ENCODE results near the gene NR3C1. TPM values are rescaled to one million over a fixed set of nuclear protein-coding genes. Genes with fewer than 3 reads are reported as not detected.

NR3C1 gene
- total RNA-seq (ENCODE audit: insufficient read depth, low replicate concordance): 152 TPM

DNA sequence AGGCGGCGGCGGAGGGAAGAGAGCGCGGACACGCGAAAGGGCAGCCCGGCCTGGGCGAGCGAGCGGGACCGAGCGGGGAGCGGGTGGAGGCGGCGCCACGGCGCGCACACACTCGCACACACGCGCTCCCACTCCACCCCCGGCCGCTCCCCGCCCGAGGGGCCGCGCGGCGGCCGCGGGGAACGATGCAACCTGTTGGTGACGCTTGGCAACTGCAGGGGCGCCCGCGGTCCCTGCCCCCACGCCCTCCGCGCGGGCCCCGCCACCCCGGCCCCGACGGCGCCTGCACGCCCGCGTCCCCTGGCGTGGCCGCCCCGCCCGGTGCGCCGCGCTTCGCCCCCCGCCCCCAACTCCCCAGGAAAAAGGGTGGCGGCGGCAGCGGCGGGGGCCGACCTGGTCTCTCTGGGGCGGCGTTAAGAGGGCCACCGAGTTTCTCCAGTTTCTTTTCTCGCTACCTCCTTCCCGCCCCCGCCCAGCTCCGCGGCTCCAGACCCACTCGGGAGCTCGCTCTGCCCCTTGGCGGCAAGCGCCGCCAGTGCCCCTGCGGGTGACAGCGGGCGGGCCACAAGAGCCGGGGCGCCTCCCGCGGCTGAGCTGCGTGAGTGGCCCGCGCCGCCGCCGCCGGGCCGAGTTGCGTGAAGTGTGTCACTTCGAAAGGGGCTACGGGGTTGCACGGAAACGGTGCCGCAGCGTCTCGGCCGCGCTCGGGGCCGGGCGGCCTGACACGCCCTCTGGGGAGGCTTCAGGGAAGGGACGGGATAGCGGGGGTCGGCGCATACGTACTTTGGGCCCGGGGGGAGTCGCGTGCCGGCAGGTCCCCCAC lies at the start of gene NR3C1:
Gene NR3C1, minus strand, starts transcription at position 94 of the 823 bp plus-strand sequence. CDS start 2,847 bp downstream, outside the sequence.
- peak; percentile 93 for DNase-seq (ENCODE audit: low spot score)

DNA sequence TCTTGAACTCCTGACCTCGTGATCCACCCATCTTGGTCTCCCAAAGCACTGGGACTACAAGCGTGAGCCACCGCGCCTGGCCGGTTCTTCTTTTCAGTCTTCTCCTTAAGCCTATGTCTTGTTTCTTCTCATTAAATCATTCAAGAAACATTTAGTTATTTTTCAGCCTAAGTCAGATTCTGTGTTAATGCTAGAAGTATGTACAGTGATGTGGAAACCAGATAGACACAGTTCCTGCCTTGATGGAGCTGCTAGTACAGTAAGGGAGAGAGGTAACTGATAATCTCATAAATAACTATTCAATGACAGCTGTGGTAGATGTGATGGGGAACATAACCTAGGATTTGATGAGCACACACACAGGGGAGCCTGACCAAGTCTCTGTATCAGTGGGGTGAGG lies 46.3 kb upstream of the NR3C1 start:
- no peak for DNase-seq (ENCODE audit: low spot score)

DNA sequence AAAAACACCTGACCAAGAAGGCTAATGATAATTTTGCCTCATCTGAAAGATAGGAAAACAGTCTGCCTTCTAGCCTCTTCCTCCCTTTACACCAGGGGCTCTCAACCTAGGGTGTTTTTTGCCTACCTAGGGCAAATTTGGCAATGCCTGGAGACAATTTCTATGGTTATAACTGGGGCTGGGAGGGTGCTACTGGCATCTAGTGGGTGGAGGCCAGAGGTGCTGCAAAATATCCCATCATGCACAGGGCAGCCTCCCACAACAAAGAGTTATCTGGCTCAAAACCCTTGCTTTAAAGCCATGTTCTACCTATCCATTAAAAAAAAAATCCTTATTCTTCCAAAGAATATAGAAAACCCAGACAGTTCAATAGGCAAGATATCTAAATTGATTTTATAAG lies 45.0 kb upstream of the NR3C1 start:
- no peak for DNase-seq (ENCODE audit: low spot score)

DNA sequence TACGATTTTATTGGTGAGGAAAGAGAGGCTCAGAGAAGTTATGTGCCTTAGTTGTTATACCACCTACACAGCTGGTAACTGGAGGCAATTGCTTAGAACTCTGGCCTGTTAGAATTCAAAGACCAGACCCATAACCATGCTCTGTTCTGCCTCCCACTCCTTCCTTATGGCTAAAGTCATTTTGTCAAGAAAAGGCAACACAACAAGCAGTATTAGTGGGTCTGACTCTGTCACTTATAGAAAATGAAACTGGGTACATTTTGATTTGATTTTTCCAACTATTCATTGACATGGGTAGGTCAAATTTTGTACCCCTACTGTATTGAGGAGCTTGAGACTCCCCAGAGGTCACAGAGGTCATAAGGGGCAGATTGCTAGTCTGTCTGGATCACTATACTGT lies 44.5 kb upstream of the NR3C1 start:
- DNase-seq (ENCODE audit: low spot score): no peak

DNA sequence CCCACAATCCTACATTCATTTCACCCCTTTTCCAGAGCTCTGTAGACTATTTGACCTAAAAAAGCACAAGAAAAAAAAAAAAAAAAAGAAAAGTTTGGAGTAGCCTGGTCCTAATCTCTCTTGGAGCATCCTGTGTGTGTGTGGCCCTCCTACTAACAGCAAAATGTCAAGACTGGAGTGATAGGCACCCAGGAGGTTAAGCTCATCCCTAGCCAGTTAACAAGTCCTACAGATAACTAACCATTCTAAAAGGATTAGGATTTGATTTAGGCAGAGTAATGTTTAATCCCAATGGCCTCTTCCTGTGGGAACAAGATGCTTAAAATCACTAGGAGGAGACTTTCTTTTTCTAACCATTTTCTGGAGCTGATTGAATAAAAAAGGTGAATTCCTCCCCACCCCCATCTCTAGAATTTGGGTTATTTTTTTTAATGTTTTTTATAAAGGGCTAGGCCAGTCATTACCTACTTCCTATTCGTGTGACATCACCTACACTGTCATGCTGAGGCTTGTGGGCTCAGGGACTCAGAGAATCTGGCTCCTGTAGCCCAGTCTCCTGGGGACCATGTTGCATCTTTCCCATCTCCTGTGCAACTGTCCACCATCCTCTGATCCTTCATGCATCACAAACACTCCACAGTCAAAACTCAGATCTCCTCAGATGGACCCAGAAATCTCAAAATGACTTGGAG lies 43.2 kb upstream of the NR3C1 start:
- DNase-seq (ENCODE audit: low spot score): no peak

DNA sequence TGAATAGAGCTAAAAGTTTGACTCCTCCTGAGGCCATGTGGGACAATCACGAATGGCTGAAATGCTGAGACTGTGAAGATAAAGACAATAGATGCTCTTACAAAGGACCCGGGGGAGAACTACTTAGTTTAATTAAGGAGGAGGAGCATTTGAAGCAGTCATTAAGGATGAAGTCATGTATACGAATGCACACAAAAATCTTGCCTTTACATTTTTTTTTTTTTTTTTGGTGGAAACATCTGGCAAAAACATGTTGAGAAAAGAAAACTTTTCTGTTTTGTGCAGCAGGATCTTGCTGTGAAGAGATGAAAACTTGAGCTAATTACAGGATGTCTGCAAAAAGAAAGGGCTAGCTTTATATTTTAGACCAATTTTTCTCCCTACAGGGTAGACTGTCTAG lies 42.3 kb upstream of the NR3C1 start:
- peak; percentile 34 for DNase-seq (ENCODE audit: low spot score)

DNA sequence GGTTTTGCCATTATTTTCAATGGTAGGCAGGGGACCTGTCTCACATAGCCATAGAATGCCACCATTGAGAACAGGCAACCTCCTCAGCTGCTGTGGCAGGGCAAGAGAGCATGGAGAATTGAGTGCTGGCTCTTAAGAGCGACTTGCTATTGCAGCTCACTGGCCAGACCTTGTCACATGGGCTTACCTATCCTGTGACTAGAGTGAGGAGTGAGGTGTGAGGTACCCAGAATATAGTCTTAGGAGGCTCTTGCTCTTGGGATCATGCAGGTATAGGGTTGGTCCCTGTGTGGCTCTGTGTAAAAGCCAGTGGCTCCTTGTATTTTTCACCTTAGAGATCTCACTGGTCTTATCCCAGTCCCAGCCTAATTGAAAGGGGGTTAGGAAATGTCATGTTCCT lies 39.8 kb upstream of the NR3C1 start:
- DNase-seq (ENCODE audit: low spot score): no peak

DNA sequence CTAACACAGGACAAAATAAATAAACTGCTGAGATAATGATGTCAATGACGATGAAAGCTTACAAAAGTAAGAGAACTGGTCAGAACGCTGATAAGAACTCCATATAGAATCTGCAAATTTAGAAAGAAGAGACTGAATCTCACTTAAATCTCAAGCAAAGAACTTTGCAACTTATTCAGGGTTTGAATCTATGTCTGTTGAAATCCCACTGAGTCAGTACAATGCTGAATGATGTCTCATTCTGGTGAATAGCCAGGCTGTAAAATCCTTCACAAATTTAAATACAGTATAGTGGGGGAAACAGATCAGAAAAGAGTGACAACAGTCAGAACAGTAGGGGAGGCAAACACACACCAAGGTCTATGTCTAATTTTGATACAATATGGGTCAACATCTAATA lies 38.9 kb upstream of the NR3C1 start:
- DNase-seq (ENCODE audit: low spot score): peak; percentile 71

DNA sequence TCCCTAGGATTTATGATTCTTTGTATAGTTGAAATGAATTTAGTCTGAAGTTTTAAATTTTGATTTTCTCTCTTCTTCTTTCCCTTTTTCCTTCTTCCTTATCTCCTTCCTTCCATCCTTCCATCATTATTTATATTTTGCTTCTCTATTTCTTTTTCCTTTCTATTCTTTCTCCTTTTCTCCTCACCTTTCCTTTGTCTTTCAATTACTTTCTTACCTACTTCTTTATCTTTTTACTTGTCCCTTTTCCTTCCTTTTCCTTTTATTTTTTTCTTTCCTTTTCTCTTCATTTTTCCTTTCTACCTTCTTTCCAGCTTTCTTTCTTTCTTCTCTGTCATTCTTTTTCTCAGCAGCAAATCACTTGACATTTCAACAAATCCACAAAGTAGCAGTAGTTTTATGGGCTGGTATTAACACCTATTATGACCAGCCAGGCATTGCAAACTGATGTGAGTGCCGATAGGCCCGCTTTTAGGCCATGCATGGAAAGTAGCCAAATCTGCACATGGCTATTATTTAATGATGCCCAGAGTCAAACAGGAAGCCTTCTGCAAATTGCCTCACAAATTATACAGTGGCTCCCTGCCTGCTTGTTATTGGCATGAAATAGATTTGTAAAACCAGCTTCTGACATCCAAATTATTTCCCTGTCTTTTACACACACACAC lies 37.1 kb upstream of the NR3C1 start:
- no peak for DNase-seq (ENCODE audit: low spot score)

DNA sequence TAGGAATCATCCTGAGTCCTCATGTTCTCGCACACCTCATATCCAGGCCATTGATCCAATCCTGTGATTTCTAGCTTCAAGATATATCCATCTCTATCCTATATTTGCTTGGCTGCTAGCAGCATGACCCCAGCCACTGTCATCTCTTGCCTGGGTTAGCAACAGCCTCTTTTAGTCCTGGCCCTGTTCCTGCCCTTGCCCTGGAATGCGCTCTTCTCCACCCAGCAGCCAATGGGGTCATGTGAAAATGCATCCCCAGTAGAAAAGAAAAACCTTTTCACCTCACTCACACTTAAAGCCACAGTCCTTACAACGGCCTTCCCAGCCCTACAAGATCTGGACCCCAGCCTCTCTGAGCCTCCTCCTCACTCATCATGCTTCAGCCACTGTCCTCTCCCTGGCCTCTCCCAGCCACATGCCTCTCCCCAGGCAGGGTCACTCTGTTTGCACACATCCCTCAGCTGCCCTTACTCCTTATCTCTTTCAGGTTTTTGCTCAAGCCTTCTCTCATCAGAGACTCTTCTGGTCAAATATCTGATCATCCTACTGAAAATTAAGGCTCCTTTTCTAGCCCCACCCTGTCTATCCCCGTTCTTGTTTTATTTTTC lies 34.3 kb upstream of the NR3C1 start:
- DNase-seq (ENCODE audit: low spot score): no peak

DNA sequence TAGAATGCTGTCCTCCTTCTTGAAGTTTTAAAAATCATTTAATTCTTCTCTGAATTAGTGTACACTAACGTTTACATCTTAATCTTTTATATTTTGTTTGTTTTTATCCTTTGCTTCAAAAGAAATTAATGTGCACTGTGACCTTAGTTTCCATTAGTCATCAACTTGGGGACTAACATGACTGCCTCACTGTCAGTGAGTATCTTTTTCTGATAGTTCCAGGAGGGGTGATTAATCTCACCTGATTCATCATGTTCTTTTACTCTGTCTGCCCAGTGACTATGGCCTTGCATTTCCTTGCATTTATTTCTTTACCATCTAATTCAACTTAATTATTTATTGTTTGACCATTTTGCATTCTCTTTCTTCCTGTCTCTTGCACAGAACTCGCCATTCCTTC lies 33.4 kb upstream of the NR3C1 start:
- no peak for DNase-seq (ENCODE audit: low spot score)

DNA sequence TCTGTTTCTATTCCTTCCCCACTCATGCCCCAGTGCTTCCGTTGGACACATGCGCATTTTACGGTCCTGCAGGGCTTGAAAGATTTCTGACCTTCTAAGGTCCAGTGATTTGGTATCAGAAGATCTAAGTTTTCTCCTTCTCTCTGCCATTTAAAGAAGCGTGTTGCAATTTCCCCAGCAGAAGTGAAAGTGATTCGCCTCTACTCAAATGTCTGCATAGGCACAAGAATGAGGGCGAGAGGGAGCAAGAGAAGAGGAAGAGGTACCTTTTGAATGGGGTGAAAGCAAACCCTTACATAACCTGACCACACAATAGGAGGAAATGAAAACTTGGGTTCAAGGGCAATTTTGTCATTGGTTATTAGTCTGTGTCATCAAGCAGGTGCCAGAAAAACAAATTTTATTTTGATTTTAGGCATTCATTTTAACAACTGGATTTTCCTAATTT lies 31.7 kb upstream of the NR3C1 start:
- peak; percentile 44 for DNase-seq (ENCODE audit: low spot score)

DNA sequence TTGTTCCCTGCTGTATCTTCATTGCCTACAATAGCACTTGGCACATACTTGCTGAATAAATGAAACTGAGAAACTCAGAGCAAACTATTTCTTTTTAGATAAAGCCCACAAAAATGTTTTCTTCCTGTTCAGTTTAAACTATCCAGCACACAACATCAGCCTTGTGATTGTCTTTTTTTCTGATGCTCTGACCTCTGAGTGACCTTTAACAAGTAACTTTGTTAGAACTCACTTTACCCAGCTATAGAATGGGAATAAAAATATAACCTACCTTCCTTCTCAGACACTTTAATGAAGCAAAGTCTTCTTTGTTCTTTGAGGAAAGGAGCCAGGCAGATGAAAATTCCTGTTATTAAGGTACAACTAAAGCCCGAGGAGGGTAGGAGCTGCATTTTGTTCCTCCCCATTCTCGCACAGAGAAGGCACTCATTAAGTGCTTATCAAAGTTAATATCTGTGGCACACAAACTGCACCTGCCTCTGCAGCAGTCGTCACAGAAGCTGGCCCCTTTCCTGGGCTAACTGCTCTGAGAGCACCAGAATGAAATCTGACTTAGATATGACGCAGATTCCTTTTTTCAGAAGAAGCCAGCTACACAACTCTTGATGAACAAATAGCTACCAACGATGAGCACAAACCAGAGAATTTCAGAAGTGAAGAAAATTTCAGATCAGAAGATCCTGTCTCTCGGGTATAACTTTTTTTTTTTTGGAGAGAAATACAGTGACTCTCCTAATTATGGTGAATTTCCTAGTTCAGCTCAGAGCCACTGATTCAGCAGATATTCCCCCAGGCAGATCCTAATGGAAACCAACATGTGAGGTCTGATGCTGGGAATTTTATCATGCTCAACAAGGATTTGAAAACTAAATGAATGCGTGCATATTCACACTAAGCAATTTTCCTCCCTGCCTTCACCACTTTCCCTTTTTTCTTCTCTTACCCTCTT lies 31.0 kb upstream of the NR3C1 start:
- DNase-seq (ENCODE audit: low spot score): no peak

DNA sequence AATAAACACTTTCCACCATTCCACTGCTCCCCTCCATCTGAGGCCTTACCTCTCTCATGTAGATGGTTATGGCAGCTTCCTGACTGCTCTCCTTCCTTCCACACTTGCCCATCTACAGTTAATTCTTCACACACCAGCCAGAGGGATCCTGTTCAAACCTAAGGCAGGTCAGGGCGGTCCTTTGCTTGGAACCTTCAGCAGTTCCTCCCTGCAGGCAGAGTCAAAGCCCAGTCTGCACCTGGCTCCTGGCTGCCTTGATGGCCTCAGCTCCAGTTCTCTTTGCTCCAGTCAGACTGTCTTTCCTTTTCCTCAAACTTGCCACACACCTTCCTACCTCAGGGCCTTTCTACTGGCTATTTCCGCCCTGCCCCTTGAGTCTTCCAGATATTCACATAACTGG lies 30.2 kb upstream of the NR3C1 start:
- no peak for DNase-seq (ENCODE audit: low spot score)

DNA sequence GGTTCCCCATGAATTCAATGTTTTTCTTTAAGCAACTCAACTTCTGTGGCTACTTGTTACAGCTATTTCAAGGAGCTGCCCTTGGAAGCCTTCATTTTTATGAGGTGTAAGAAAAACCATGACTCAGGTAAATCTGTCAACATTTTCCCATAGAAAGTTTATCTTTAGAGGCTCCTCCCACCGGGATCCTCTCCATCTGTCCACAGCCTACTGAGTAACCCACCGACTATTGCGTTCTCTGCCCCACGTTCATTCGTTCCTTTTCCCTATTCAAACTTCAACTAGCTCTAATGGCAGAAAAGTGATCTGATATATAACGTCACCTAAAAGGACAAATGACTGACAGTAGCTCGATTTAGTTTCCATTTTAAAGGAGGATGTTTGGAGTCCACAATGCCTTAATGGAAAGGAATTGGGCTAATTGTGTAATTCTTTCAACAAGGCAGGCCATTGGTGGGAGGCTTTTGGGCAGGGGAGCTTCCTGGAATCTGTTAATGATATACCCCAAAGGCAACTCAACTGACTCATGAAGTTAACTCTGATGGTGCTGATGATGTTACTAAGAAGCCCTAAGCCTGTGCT lies 29.3 kb upstream of the NR3C1 start:
- DNase-seq (ENCODE audit: low spot score): no peak

DNA sequence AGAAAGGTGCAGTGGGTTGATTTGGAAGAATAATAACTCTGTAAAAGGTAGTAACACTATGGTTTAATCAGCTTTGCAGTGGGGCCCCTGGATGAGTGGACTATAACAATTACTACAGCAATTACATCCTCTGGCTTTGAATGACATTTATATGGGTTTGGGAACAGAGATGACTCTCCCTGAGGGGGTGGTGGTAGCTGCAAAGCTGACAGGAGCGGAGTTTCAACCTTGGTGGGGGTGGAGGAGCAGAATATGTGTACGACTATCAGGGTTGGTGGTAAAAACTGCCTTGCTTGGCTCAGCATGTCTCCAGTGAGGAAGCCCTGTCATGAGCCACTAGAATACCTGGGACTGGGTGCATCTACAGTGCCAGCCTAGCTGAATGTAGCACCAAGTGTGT lies 28.3 kb upstream of the NR3C1 start:
- no peak for DNase-seq (ENCODE audit: low spot score)

DNA sequence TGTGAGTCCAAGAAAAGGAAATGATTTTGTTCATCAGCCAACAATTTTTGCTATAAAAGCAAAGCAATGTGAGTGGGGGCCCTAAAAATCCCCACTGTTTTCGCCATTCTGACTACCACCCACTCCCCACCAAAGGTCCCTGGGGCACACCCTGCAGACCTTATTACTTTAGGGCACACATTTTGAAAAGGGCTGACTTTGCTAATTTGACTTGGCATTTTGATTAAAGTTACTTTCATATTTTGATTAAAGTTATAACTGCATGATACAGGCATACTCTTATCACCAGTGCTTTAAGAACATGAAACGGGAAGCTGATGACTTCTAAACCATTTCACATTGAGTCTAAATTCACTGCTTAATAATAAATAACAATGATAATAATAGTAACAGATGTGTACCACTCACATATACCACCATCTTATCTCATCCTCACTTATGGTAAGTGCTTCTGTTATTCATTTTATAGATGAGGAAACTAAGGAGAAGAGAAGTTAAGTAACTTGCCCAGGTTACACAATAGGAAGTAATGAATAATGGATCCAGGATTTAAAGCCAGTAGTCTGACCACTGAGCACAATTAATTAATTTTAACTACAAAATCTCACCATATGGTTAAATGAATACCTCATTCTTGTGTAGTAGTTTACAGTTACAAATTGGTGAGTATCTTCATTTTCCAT lies 25.4 kb upstream of the NR3C1 start:
- DNase-seq (ENCODE audit: low spot score): no peak

DNA sequence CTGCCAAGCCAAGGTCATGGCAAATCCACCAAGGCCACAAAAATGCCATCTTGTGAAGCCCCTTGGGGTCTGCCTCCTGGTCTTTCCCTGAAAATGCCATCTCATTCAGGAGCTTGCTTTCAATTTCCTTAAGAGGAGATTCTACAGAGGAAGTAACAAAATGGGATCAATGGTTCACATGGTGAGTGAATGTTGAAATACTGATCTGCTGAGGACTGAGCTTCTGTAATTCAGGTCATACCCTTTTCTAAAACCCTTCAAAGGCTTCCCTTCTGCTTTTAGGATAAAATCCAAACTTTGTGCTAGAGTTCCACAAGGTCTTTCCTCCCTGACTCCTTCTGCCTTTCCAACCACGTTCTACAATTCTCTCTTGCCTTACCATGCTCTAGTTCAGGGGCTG lies 24.7 kb upstream of the NR3C1 start:
- no peak for DNase-seq (ENCODE audit: low spot score)

DNA sequence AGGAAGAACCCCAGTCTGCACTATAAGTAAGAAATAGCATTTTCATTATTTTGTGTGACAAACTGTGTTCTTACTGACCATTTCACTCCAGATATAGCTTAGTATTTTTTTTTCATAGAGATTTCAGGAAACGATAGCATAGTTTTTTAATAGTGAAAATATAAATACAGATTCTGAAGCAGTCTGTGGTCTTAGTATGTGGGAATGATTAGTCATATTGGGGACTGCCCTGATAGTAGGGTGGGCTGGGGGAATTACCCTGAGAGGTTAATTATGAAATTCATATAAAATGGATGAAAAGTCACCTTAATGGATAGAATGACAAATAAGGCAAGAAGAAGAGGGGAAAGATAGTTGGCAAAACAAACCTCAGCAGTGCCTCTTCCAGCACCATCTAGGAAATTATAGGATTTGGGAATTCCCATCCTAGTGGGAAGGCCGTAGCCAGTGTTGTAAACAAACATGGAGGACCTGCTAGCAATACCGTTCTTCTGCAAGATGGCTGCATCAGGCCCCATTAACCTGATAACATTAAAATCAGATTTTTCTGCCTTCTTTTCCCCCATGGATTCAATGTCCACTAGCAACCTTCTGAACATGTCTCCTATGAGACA lies 23.7 kb upstream of the NR3C1 start:
- no peak for DNase-seq (ENCODE audit: low spot score)
